SK-N-MC (cell line): Measurements from ENCODE around the gene IQGAP3.
"Not testable (repeated sequence)": the region's sequence is repeated elsewhere in the genome, so short reads cannot be mapped to it uniquely, and the experiment has no call there.

Experiments
- DNase-seq: peaks from one replicate; pipeline ENCODE4 v3.0.0-alpha.2; 2011; ENCODE audit warnings: low read depth, low spot score
- H3K27ac ChIP-seq: fragments of 200-600 bp; sonication (generic); 2 replicates; pipeline ENCODE4 v1.5.1; 2016; ENCODE audit warnings: mixed run types
- H3K36me3 ChIP-seq: fragments of 200-600 bp; sonication (generic); 2 replicates; pipeline ENCODE4 v1.6.1; 2017; ENCODE audit warnings: antibody characterized with exemption, low read length, mixed read lengths; ENCODE audit not compliant: insufficient read depth
- H3K4me3 ChIP-seq: fragments of 200-600 bp; sonication (generic); 2 replicates; pipeline ENCODE4 v1.5.1; 2016
- H3K9ac ChIP-seq: fragments of 200-600 bp; sonication (generic); 2 replicates; pipeline ENCODE4 v1.8.0; 2017; ENCODE audit warnings: mixed run types, mixed read lengths; ENCODE audit not compliant: insufficient read length
- H3K9me3 ChIP-seq: fragments of 200-600 bp; sonication (generic); 2 replicates; pipeline ENCODE4 v1.6.1; 2017; ENCODE audit warnings: low read depth, mild to moderate bottlenecking, antibody characterized with exemption, low read length, moderate library complexity, mixed read lengths
- EZH2 ChIP-seq: fragments of 200-600 bp; sonication (generic); IDR thresholded peaks from one replicate; pipeline ENCODE4 v1.6.1; 2017; ENCODE audit warnings: antibody characterized with exemption
- FOXP2 ChIP-seq: optimal IDR thresholded peaks from 2 replicates; pipeline ENCODE3; 2011; ENCODE audit warnings: mild to moderate bottlenecking, moderate library complexity; ENCODE audit not compliant: insufficient read depth; ENCODE audit errors: extremely low read length, control extremely low read depth
- POLR2AphosphoS5 ChIP-seq: IDR thresholded peaks from 2 replicates; pipeline ENCODE4 v1.6.1; 2012; ENCODE audit warnings: mild to moderate bottlenecking, low read depth, low read length, borderline replicate concordance

IQGAP3 gene

GRCh38 chr1:156608036-156608674 is 35.8 kb upstream of the IQGAP3 start:
- no peak overlapping the region for H3K9ac ChIP-seq
- no peak overlapping the region for H3K27ac ChIP-seq
- DNase-seq: no peak
- TF ChIP-seq EZH2 (no peak), POLR2AphosphoS5 (no peak), FOXP2 (no peak)
- H3K4me3 ChIP-seq: no peak overlapping the region
- H3K9me3 ChIP-seq: no peaks in the 10 kb centered on the region
- H3K36me3 ChIP-seq: no peaks in the 10 kb centered on the region

- H3K9ac ChIP-seq, H3K27ac ChIP-seq, H3K4me3 ChIP-seq, H3K36me3 ChIP-seq, H3K9me3 ChIP-seq, DNase-seq: not testable (repeated sequence)
Measured at GRCh38 chr1:156607344-156607743, 35.0 kb upstream of the IQGAP3 start.

DNA sequence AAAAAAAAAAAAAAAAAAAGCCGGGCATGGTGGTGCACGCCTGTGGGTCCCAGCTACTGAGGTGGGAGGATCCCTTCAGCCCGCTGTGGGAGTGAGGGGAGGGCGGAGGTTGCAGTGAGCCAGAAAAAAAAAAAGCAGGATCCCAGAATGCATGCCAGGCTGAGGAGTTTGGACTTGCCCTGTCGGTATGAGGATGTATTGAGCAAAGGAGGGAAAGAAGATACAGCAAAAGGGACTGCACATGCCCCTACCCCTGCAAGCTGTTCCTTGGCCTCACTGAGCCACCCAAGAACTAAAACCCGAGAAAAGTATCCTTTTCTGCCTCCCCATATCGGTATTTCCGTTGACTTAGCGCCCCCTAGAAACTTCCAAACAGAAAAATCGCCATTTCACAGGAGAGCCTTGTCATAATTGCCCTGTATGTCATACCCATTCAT is 30.2 kb upstream of the IQGAP3 start:
- Histone ChIP-seq H3K9me3 (no peaks in the 10 kb centered on the region), H3K4me3 (no peak overlapping the region), H3K27ac (no peak overlapping the region), H3K9ac (no peak overlapping the region), H3K36me3 (peaks cover 17% of the 10 kb centered on the region)
- TF ChIP-seq EZH2: no peak
- no peak for TF ChIP-seq FOXP2
- TF ChIP-seq POLR2AphosphoS5: no peak
- no peak for DNase-seq

DNA sequence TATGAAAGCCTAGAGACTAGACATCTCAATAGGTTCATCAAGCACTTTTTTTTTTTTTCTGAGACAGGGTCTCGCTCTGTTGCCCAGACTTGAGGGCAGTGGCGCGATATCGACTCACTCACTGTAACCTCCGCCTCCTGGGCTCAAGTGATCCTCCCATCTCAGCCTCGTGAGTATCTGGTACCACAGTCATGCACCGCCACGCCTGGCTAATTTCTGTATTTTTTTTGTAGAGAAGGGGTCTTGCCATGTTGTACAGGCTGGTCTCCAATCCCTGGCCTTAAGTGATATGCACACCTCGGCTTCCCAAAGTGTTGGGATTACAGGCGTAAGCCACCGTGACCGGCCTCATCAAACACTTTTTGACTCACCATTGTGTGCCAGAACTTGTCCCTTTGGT is 29.5 kb upstream of the IQGAP3 start:
- Histone ChIP-seq H3K9me3 (no peaks in the 10 kb centered on the region), H3K4me3 (peak overlapping the region; percentile 90), H3K27ac (peak overlapping the region; percentile 74), H3K9ac (peak overlapping the region; percentile 89), H3K36me3 (peaks cover 23% of the 10 kb centered on the region)
- no peak for TF ChIP-seq EZH2
- TF ChIP-seq POLR2AphosphoS5: no peak
- TF ChIP-seq FOXP2: no peak
- DNase-seq: no peak

DNA sequence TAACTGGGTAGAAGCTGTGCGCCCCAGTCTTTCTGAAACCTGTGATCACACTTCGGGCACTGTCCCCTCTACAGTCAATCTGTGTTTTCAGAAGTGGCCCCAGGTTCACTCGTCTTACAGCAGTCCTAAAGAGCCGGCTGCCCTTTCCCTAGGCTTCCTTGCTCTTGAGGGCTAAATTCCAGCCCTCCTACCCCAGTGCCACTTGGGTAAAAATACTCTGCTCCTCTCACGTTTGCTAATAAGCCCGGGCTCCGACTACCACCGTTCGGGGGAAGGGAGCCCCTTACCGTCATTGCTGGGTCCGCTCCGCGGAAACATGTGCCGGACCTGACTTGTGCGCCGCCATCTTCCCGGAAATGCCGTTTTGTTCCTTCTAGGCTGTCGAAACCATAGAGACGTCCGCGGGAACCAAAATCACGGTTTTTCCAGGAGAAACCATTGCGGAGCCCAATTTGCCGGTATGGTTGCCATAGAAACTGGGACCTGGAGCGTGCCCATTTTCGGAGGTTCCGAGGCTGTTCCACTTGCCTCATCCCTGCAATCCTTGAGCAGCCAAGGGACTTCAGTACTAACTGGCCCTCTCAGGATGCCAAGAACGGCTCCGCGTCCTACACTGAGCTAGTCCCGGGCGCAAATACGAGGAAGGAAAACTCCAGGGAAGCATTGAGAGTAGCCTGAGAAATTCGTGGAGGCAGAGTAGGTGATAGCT is 28.9 kb upstream of the IQGAP3 start, which contains the start of gene GPATCH4:
Gene GPATCH4, minus strand, starts transcription at position 358 of the 709 bp plus-strand sequence.
- no peak for TF ChIP-seq EZH2
- TF ChIP-seq POLR2AphosphoS5: peak; percentile 95
- peak within 1 kb of the TSS; percentile 90 for H3K4me3 ChIP-seq
- H3K9me3 ChIP-seq: no peaks in the 10 kb centered on the region
- peaks cover 30% of the 10 kb centered on the region for H3K36me3 ChIP-seq
- H3K27ac ChIP-seq: peak within 1 kb of the TSS; percentile 74
- peak within 1 kb of the TSS; percentile 89 for H3K9ac ChIP-seq
- DNase-seq: peak; percentile 72

- TF ChIP-seq POLR2AphosphoS5 (no peak), EZH2 (no peak), FOXP2 (no peak)
- H3K9me3 ChIP-seq: no peaks in the 10 kb centered on the region
- DNase-seq: no peak
Measured at GRCh38 chr1:156600733-156601121, 28.4 kb upstream of the IQGAP3 start.

GRCh38 chr1:156599811-156600210 is 27.4 kb upstream of the IQGAP3 start:
- Histone ChIP-seq H3K9ac (no peak overlapping the region), H3K9me3 (no peaks in the 10 kb centered on the region), H3K4me3 (peak overlapping the region; percentile 90), H3K36me3 (peaks cover 44% of the 10 kb centered on the region), H3K27ac (no peak overlapping the region)
- TF ChIP-seq EZH2: no peak
- no peak for TF ChIP-seq POLR2AphosphoS5
- no peak for TF ChIP-seq FOXP2
- DNase-seq: no peak

More at GRCh38 chr1:156600733-156601121, 28.4 kb upstream of the IQGAP3 start:
- Histone ChIP-seq H3K27ac (peak overlapping the region; percentile 74), H3K36me3 (peaks cover 35% of the 10 kb centered on the region), H3K4me3 (peak overlapping the region; percentile 90), H3K9ac (peak overlapping the region; percentile 89)

DNA sequence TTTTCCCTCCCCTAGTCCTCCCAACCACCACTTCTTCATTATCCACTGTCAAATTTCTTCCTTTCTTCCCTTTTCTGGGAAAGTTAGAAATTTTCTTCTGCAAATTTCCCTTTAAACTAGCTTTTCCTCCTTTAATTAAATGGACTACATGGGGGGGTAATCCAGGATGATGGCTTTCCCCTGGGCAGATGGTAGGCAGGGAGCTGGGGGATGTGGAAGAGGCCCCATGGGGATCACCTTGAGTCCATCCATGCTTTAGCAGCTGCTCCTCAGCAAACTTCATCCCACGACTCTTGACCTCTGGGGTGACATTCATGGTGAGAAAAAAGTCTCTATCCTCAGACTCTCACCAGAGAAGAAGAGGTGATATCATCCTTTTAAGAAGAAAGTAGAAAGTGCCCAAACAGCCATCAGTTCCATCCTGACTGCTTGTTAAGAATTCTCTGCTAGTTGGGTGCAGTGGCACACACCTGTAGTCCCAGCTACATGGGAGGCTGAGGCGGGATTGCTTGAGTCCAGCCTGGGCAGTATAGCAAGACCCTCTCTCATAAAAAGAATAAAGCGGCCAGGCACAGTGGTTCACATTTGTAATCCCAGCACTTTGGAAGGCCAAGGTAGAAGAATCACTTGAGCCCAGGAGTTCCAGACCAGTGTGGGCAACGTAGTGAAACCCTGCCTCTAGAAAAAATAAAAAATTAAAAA is 26.5 kb upstream of the IQGAP3 start:
- peaks cover 50% of the 10 kb centered on the region for H3K36me3 ChIP-seq
- H3K27ac ChIP-seq: no peak overlapping the region
- no peak for DNase-seq
- TF ChIP-seq EZH2: no peak
- TF ChIP-seq POLR2AphosphoS5: no peak
- no peak for TF ChIP-seq FOXP2
- H3K9ac ChIP-seq: no peak overlapping the region
- H3K9me3 ChIP-seq: no peaks in the 10 kb centered on the region
- H3K4me3 ChIP-seq: no peak overlapping the region

- Histone ChIP-seq H3K9ac (no peak overlapping the region), H3K9me3 (no peaks in the 10 kb centered on the region), H3K4me3 (no peak overlapping the region), H3K27ac (no peak overlapping the region), H3K36me3 (peaks cover 57% of the 10 kb centered on the region)
- DNase-seq: no peak
- TF ChIP-seq POLR2AphosphoS5: peak; percentile 10; the same call in 1 of the 2 replicates
- no peak for TF ChIP-seq FOXP2
- no peak for TF ChIP-seq EZH2
Measured at GRCh38 chr1:156598125-156598524, 25.8 kb upstream of the IQGAP3 start.
